ENCODE measurements around the gene MBP. TPM values are rescaled to one million over a fixed set of nuclear protein-coding genes. Genes with fewer than 3 reads are reported as not detected.

The MBP gene
- total and polyA plus RNA-seq, 2 experiments from 2014 or later: 18.4 to 22.9 TPM

DNA sequence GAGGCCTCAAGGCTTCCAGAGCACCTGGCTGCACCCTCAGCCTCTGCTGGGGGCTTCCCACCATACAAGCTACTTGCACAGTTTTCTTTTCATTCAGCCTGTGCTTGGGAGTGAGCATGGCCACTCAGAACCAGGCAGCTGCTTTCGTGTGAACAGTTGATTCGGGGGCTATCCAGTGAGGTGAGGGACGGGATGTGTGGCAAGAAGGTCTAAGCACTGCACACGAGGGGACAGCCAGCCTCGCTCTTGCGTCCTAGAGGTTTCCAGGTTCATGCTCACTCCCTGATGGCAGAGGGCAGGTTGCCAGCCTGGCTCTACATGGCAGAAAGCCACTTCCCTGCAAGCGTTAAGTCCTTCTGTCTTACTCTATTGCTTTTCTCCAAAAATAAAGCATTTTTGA, 146.2 kb downstream of the MBP start (continued):
- TF ChIP-seq, protein P1, sequence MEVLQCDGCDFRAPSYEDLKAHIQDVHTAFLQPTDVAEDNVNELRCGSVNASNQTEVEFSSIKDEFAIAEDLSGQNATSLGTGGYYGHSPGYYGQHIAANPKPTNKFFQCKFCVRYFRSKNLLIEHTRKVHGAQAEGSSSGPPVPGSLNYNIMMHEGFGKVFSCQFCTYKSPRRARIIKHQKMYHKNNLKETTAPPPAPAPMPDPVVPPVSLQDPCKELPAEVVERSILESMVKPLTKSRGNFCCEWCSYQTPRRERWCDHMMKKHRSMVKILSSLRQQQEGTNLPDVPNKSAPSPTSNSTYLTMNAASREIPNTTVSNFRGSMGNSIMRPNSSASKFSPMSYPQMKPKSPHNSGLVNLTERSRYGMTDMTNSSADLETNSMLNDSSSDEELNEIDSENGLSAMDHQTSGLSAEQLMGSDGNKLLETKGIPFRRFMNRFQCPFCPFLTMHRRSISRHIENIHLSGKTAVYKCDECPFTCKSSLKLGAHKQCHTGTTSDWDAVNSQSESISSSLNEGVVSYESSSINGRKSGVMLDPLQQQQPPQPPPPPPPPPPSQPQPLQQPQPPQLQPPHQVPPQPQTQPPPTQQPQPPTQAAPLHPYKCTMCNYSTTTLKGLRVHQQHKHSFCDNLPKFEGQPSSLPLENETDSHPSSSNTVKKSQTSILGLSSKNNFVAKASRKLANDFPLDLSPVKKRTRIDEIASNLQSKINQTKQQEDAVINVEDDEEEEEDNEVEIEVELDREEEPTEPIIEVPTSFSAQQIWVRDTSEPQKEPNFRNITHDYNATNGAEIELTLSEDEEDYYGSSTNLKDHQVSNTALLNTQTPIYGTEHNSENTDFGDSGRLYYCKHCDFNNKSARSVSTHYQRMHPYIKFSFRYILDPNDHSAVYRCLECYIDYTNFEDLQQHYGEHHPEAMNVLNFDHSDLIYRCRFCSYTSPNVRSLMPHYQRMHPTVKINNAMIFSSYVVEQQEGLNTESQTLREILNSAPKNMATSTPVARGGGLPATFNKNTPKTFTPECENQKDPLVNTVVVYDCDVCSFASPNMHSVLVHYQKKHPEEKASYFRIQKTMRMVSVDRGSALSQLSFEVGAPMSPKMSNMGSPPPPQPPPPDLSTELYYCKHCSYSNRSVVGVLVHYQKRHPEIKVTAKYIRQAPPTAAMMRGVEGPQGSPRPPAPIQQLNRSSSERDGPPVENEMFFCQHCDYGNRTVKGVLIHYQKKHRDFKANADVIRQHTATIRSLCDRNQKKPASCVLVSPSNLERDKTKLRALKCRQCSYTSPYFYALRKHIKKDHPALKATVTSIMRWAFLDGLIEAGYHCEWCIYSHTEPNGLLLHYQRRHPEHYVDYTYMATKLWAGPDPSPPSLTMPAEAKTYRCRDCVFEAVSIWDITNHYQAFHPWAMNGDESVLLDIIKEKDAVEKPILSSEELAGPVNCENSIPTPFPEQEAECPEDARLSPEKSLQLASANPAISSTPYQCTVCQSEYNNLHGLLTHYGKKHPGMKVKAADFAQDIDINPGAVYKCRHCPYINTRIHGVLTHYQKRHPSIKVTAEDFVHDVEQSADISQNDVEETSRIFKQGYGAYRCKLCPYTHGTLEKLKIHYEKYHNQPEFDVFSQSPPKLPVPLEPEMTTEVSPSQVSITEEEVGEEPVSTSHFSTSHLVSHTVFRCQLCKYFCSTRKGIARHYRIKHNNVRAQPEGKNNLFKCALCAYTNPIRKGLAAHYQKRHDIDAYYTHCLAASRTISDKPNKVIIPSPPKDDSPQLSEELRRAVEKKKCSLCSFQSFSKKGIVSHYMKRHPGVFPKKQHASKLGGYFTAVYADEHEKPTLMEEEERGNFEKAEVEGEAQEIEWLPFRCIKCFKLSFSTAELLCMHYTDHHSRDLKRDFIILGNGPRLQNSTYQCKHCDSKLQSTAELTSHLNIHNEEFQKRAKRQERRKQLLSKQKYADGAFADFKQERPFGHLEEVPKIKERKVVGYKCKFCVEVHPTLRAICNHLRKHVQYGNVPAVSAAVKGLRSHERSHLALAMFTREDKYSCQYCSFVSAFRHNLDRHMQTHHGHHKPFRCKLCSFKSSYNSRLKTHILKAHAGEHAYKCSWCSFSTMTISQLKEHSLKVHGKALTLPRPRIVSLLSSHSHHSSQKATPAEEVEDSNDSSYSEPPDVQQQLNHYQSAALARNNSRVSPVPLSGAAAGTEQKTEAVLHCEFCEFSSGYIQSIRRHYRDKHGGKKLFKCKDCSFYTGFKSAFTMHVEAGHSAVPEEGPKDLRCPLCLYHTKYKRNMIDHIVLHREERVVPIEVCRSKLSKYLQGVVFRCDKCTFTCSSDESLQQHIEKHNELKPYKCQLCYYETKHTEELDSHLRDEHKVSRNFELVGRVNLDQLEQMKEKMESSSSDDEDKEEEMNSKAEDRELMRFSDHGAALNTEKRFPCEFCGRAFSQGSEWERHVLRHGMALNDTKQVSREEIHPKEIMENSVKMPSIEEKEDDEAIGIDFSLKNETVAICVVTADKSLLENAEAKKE (CRISPR knock-in tag; IDR thresholded peaks at IDR 0.05): no peak
- TF ChIP-seq, protein P2, sequence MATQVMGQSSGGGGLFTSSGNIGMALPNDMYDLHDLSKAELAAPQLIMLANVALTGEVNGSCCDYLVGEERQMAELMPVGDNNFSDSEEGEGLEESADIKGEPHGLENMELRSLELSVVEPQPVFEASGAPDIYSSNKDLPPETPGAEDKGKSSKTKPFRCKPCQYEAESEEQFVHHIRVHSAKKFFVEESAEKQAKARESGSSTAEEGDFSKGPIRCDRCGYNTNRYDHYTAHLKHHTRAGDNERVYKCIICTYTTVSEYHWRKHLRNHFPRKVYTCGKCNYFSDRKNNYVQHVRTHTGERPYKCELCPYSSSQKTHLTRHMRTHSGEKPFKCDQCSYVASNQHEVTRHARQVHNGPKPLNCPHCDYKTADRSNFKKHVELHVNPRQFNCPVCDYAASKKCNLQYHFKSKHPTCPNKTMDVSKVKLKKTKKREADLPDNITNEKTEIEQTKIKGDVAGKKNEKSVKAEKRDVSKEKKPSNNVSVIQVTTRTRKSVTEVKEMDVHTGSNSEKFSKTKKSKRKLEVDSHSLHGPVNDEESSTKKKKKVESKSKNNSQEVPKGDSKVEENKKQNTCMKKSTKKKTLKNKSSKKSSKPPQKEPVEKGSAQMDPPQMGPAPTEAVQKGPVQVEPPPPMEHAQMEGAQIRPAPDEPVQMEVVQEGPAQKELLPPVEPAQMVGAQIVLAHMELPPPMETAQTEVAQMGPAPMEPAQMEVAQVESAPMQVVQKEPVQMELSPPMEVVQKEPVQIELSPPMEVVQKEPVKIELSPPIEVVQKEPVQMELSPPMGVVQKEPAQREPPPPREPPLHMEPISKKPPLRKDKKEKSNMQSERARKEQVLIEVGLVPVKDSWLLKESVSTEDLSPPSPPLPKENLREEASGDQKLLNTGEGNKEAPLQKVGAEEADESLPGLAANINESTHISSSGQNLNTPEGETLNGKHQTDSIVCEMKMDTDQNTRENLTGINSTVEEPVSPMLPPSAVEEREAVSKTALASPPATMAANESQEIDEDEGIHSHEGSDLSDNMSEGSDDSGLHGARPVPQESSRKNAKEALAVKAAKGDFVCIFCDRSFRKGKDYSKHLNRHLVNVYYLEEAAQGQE (IDR thresholded peaks at IDR 0.05; ENCODE audit: unreplicated experiment): no peak
- no peak for TF ChIP-seq STAT1 (IDR thresholded peaks at IDR 0.05; ENCODE audit: unreplicated experiment)
- TF ChIP-seq JUNB (IDR thresholded peaks at IDR 0.05; ENCODE audit: unreplicated experiment): no peak
- TF ChIP-seq EZH2phosphoT487 (IDR thresholded peaks at IDR 0.05; ENCODE audit: unreplicated experiment): no peak

DNA sequence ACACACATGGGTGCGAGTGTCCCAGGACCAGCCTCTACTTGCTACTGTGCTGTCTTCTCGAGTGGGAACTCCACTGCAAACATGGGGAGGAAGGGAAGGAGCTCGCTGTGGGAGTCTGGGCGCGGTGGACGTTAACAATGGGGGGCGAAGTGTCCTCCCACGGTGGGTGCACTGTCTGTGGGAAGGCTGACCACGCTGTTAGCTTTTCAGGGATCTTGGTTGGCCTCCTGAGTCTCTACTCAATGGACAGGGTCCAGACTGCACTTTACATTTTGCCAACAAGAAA, 146.7 kb downstream of the MBP start:
- no peak overlapping the region for H3K4me3 Mint-ChIP-seq
- peaks cover 16% of the 10 kb centered on the region for H3K4me1 ChIP-seq (ENCODE audit: insufficient read depth)
- peaks cover 27% of the 10 kb centered on the region for H3K4me1 Mint-ChIP-seq
- H3K36me3 ChIP-seq (ENCODE audit: insufficient read depth): no peaks in the 10 kb centered on the region
- H3K27me3 Mint-ChIP-seq (ENCODE audit: insufficient read depth, low read depth, poor library complexity): no peaks in the 10 kb centered on the region
- no peak overlapping the region for H3K27ac ChIP-seq (ENCODE audit: low read depth)
- H3K36me3 Mint-ChIP-seq (ENCODE audit: low read depth): no peaks in the 10 kb centered on the region
- no peaks in the 10 kb centered on the region for H3K79me2 ChIP-seq (replicated peaks; ENCODE audit: insufficient read depth)
- DNase-seq (ENCODE audit: low spot score) (no peak), ATAC-seq (no peak)
- no peaks in the 10 kb centered on the region for H4K20me1 ChIP-seq (replicated peaks; ENCODE audit: insufficient read depth)
- no peak overlapping the region for H2AFZ ChIP-seq
- no peaks in the 10 kb centered on the region for H3K9me3 Mint-ChIP-seq
- no peak overlapping the region for H3K4me3 ChIP-seq
- no peaks in the 10 kb centered on the region for H3F3A ChIP-seq (replicated peaks; ENCODE audit: low read depth)
- H3K9me2 ChIP-seq (ENCODE audit: insufficient read depth): no peaks in the 10 kb centered on the region
- H3K27me3 ChIP-seq (ENCODE audit: insufficient read depth): no peaks in the 10 kb centered on the region
- H3K27ac Mint-ChIP-seq: no peak overlapping the region; the same call in 1 of the 2 replicates
- H3K4me2 ChIP-seq: no peak overlapping the region
- TF ChIP-seq NANOG (IDR thresholded peaks at IDR 0.05; ENCODE audit: borderline replicate concordance): no peak
- TF ChIP-seq JUNB (IDR thresholded peaks at IDR 0.05; ENCODE audit: unreplicated experiment): no peak
- no peak for TF ChIP-seq EZH2 (IDR thresholded peaks at IDR 0.05; ENCODE audit: low read depth, unreplicated experiment)
- no peak for TF ChIP-seq ZNF114 (CRISPR knock-in tag; IDR thresholded peaks at IDR 0.05)
- no peak for TF ChIP-seq STAT1 (IDR thresholded peaks at IDR 0.05; ENCODE audit: unreplicated experiment)
- TF ChIP-seq CREB1 (CRISPR knock-in tag; IDR thresholded peaks at IDR 0.05; ENCODE audit: low read depth): no peak

Measured in GM23338 (cell line).